Measurements from ENCODE around the gene CAPZB. TPM values are rescaled to one million over a fixed set of nuclear protein-coding genes. Genes with fewer than 3 reads are reported as not detected.

The CAPZB gene
- polyA plus RNA-seq, 1 of the 3 experiments (the other 2 are of a cell fraction), result 122 TPM

DNA sequence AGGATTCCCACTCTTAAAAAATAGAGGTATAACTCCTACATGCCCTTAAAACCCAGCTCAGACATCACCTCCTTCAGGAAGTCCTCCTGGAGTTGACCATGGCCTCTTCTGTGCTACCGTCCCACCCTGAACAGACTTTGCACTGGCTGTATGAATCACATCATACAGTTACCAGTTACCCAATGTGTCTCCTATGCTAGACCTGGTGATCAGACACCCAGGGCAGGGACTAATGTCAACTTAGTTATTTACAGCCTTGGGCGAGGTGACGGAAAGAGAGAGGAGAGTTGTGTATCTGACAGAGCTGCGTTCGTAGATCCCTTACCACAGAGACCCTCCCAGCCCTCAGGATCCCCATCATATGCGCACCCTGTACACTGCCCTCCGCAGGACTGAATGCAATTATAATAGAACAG, 100.6 kb downstream of the CAPZB start (continued):
- TF ChIP-seq SIN3A (IDR thresholded peaks at IDR 0.05; ENCODE audit: borderline replicate concordance, low read depth, low read length) (no peak), JUND (IDR thresholded peaks at IDR 0.05) (no peak)

DNA sequence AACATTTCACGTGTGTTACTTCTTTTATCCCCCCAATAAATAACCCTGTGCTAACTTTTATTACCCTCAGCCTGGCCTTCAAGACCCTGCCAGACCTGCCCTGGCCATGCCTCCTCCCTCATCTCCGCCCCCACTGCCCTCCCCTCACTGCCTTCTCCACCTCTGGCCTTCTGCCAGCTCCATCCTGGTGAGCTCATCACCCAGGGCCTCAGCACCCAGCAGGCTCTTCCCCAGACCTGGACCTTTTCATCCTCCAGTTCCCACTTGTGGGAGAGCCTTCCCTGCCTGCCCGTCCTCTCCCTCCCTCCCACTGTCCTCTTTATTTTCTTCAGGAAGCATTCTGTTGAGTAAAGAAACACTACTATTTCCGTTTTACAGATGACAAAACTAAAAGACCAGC, 101.2 kb downstream of the CAPZB start:
- Histone ChIP-seq H3K9ac (no peak overlapping the region), H3K4me1 (ENCODE audit: control insufficient read depth in 1 of 2, insufficient read depth in 2 of 2, low read depth in 1 of 2, low read length in 1 of 2) (peaks cover 13 to 41% of the 10 kb centered on the region in 2 experiments; a peak in 3 of 4 replicates), H3K9me3 (no peaks in the 10 kb centered on the region), H4K20me1 (ENCODE audit: insufficient read depth) (peaks cover 67% of the 10 kb centered on the region), H3K4me2 (peak overlapping the region; percentile 37; the same call in 1 of the 2 replicates), H3K27me3 (ENCODE audit: insufficient read depth) (no peaks in the 10 kb centered on the region), H3K9me2 (no peaks in the 10 kb centered on the region), H3K79me2 (ENCODE audit: insufficient read depth) (peaks cover 70% of the 10 kb centered on the region), H2AFZ (ENCODE audit: low read depth) (no peak overlapping the region), H3K4me3 (ENCODE audit: low read depth in 2 of 2, low read length in 1 of 2) (no peak overlapping the region), H3F3A (replicated peaks; ENCODE audit: insufficient read depth) (peaks cover 12% of the 10 kb centered on the region), H3K36me3 (replicated peaks in 1 of 2; ENCODE audit: control insufficient read depth in 1 of 2, insufficient read depth in 2 of 2, low read length in 1 of 2) (peaks cover 9 to 31% of the 10 kb centered on the region in 2 experiments), H3K27ac (ENCODE audit: low read depth in 2 of 2, low read length in 1 of 2) (peak overlapping the region in 1 of 2 experiments; percentile 51; a peak in 2 of 4 replicates)
- ChIA-PET POLR2A (interaction anchor here (0.6 kb wide), 1 partner anchor 273 kb away, joined by 3 read pairs; no protein-coding TSS in a partner anchor), CTCF (interaction anchor here (0.6 to 2.6 kb wide), 5 partner anchors 10 to 270 kb away, joined by 4 to 16 read pairs (median 5); no protein-coding TSS in a partner anchor)
- 73% methylated on average over 4 of the region's 4 CpGs for WGBS (ENCODE audit: low lambda C conversion rate)
- DNase-seq, result peak; percentile 75
- TF ChIP-seq NFIC (IDR thresholded peaks at IDR 0.05; ENCODE audit: borderline replicate concordance), result peak; percentile 79
- 0 out of 2 replicates have a peak, but pooled peaks have one; percentile 10 for TF ChIP-seq TCF12 (IDR thresholded peaks at IDR 0.05)
- TF ChIP-seq SIN3A (IDR thresholded peaks at IDR 0.05; ENCODE audit: borderline replicate concordance, low read depth, low read length), result no peak

DNA sequence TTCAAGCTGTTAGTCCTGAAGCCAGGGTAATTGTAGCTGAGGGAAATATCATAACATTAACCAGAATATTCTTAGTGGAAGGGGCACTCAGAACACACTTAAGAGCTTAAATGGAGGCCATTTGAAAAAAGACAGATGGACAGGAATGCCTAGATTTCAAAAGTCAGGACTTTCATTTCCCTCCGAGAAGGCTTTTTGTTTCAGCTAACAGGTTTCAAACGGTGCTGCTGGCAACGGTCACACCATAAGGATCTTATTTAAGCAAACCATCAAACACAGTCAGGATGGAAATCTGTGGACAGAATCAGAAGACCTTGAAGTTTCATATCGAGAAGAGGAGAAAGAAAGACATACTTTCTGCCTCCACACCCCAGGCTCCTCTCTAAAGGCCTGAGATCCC, 103.1 kb downstream of the CAPZB start:
- Histone ChIP-seq H3K4me2 (no peak overlapping the region), H3K27me3 (ENCODE audit: insufficient read depth) (no peaks in the 10 kb centered on the region), H3K9ac (no peak overlapping the region), H3K9me3 (no peaks in the 10 kb centered on the region), H2AFZ (ENCODE audit: low read depth) (no peak overlapping the region), H3K79me2 (ENCODE audit: insufficient read depth) (peaks cover 52% of the 10 kb centered on the region), H3K4me1 (ENCODE audit: control insufficient read depth in 1 of 2, insufficient read depth in 2 of 2, low read depth in 1 of 2, low read length in 1 of 2) (peaks cover 13 to 29% of the 10 kb centered on the region in 2 experiments; a peak in 3 of 4 replicates), H3K9me2 (no peaks in the 10 kb centered on the region), H3F3A (replicated peaks; ENCODE audit: insufficient read depth) (peaks cover 12% of the 10 kb centered on the region), H3K27ac (ENCODE audit: low read depth in 2 of 2, low read length in 1 of 2) (peak overlapping the region in 1 of 2 experiments; percentile 76; a peak in 2 of 4 replicates), H4K20me1 (ENCODE audit: insufficient read depth) (peaks cover 48% of the 10 kb centered on the region), H3K4me3 (ENCODE audit: low read depth in 2 of 2, low read length in 1 of 2) (no peak overlapping the region), H3K36me3 (replicated peaks in 1 of 2; ENCODE audit: control insufficient read depth in 1 of 2, insufficient read depth in 2 of 2, low read length in 1 of 2) (peaks cover 24 to 47% of the 10 kb centered on the region in 2 experiments)
- CTCF ChIA-PET, result interaction anchor here (0.8 to 2.0 kb wide), 5 partner anchors 9 to 269 kb away, joined by 3 to 9 read pairs (median 4); no protein-coding TSS in a partner anchor
- WGBS (ENCODE audit: low lambda C conversion rate), result 50% methylated on average over 4 of the region's 4 CpGs
- no peak for TF ChIP-seq CHD2 (IDR thresholded peaks at IDR 0.05; ENCODE audit: low read length, partially characterized antibody)
- DNase-seq, result no peak
- POLR2A ChIA-PET, result no interaction called here

DNA sequence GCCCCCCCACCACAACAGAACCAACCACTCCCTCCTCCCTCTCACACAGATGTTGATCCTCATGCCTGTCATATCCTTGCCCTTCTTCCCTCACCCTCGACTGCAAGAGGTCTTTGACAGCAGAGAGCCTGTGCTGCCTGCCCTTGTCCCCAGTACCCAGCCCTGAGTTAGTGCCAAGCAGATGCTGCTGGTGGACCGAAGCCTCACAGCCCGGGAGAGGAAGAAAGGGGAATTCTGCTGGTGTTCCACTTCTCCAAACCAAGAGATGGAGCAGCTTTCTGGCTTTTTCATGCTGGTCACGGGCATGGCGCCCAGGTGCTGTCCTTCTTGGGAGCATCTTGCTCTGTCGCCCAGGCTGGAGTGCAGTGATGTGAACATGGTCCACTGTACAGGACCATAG, 104.1 kb downstream of the CAPZB start:
- no peak for DNase-seq
- Histone ChIP-seq H3K4me3 (ENCODE audit: low read depth in 2 of 2, low read length in 1 of 2) (no peak overlapping the region), H3K79me2 (ENCODE audit: insufficient read depth) (peaks cover 47% of the 10 kb centered on the region), H3K4me2 (no peak overlapping the region), H3K4me1 (ENCODE audit: control insufficient read depth in 1 of 2, insufficient read depth in 2 of 2, low read depth in 1 of 2, low read length in 1 of 2) (peaks cover 7 to 27% of the 10 kb centered on the region in 2 experiments; a peak in 3 of 4 replicates), H3K9ac (no peak overlapping the region), H3F3A (replicated peaks; ENCODE audit: insufficient read depth) (peaks cover 6% of the 10 kb centered on the region), H3K9me2 (no peaks in the 10 kb centered on the region), H4K20me1 (ENCODE audit: insufficient read depth) (peaks cover 41% of the 10 kb centered on the region), H3K27ac (ENCODE audit: low read depth in 2 of 2, low read length in 1 of 2) (peak overlapping the region in 1 of 2 experiments; percentile 29; a peak in 1 of 4 replicates), H2AFZ (ENCODE audit: low read depth) (no peak overlapping the region), H3K9me3 (no peaks in the 10 kb centered on the region), H3K27me3 (ENCODE audit: insufficient read depth) (no peaks in the 10 kb centered on the region), H3K36me3 (replicated peaks in 1 of 2; ENCODE audit: control insufficient read depth in 1 of 2, insufficient read depth in 2 of 2, low read length in 1 of 2) (peaks cover 32 to 57% of the 10 kb centered on the region in 2 experiments)
- ChIA-PET CTCF (interaction anchor here (0.8 to 2.0 kb wide), 5 partner anchors 10 to 270 kb away, joined by 3 to 9 read pairs (median 7); no protein-coding TSS in a partner anchor), POLR2A (no interaction called here)
- WGBS (ENCODE audit: low lambda C conversion rate), result 76% methylated on average over 6 of the region's 6 CpGs
- TF ChIP-seq, protein P1, sequence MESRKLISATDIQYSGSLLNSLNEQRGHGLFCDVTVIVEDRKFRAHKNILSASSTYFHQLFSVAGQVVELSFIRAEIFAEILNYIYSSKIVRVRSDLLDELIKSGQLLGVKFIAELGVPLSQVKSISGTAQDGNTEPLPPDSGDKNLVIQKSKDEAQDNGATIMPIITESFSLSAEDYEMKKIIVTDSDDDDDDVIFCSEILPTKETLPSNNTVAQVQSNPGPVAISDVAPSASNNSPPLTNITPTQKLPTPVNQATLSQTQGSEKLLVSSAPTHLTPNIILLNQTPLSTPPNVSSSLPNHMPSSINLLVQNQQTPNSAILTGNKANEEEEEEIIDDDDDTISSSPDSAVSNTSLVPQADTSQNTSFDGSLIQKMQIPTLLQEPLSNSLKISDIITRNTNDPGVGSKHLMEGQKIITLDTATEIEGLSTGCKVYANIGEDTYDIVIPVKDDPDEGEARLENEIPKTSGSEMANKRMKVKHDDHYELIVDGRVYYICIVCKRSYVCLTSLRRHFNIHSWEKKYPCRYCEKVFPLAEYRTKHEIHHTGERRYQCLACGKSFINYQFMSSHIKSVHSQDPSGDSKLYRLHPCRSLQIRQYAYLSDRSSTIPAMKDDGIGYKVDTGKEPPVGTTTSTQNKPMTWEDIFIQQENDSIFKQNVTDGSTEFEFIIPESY (IDR thresholded peaks at IDR 0.05; ENCODE audit: borderline replicate concordance, low read depth), result no peak
- TF ChIP-seq MXI1 (IDR thresholded peaks at IDR 0.05; ENCODE audit: low read depth, low read length) (no peak), GATA2 (CRISPR knock-in tag; IDR thresholded peaks at IDR 0.05) (no peak), EP300 (IDR thresholded peaks at IDR 0.05; ENCODE audit: borderline replicate concordance in 1 of 2, low read depth in 1 of 2, low read length in 1 of 2) (no peak), MEF2A (IDR thresholded peaks at IDR 0.05; ENCODE audit: borderline replicate concordance, low read depth) (no peak), CHD2 (IDR thresholded peaks at IDR 0.05; ENCODE audit: low read length, partially characterized antibody) (no peak)

All from SK-N-SH (cell line).